Stimulated activated CD4-positive, alpha-beta T cell treated with anti-CD3 and anti-CD28 coated beads, Interleukin-12 subunit alpha, Interleukin-12 subunit beta, amount 100 ng/mL, for 48 hours (primary cell): ENCODE results near the gene PXT1.

Source experiments
- DNase-seq, 3 donors: peaks; one replicate each; pipeline ENCODE4 v3.0.0-alpha.2; 2020; ENCODE audit warnings: low read depth in 2 of 3, low spot score in 1 of 3

Gene PXT1

DNA sequence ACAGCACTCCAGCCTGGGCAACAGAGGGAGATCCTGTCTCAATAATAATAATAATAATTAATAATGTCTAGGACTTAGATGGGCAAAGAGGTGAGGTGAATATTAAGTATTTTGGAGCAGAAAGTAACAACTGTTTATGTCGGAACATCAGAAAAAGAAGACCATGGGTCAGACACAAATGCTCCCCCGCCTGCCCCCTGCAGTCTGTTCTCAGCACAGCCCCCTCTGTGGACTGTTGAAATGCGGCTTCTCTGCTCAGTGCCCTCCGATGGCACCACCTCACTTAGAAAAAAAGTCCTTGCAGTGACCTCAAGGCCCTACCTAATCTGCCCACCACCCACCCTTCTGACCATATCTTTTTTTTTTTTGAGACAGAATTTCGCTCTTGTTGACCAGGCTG, 50.0 kb downstream of the PXT1 start:
- DNase-seq: no peak

DNA sequence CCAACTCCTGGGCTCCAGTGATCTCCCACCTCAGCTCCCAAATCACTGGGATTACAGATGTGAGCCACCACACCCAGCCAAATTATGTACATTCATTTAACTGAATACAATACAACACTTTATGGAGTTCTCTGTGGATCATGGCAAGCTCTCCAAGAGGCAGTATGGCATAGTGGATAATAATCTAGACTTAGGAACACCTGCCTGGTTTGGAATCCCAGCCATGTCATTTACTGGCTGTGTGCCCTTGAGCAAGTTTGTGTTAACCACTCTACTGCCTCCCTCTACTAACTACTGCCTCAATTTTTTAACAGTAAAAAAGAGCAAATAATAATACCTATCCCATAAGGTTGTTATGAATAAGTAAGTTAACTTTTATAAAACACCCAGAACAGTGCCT, 53.3 kb downstream of the PXT1 start:
- no peak for DNase-seq

DNA sequence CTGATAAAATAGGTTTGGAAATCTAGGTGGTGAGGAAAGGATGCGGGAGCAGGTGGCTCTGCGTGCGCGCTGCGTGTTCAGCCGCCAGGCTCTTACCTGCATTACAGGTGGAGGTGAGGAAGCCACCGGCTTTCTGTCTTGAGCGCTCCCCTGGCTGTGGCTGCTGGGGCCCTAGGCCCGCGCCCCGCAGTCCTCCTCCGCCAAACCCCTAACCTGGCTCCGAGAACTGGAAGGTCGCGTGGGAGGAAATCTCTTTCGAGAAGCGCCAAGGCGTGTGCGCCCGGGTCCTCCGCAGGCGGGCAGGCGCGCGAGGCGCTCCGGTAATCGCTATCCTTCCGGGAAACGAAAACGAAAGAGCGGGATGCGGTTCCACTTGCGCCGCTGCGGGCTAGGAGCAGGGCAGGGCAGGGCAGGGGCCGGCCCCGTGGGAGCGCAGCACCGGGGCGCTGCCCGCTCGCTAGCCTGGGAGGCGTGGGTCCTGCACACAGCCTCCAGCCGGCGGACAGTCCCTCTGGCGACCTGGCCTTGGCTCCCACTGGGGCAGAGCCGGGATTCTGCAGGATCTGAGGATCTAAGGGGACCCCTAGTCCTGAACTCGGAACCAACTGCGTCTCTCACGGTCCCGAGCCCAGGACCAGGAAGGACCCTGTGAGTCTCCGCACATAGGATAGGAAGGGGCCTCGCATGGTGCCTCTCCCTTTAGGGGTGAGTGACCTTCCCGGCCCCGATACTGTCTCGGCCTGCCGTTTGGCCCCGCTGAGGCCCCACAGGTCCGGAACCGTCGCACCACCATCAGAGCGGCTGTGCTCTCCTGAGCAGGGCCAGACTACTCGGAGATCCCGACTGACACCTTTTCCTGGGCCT, 55.0 kb downstream of the PXT1 start, which contains the start of gene ETV7:
TSS of gene ETV7 (minus strand) at position 230 of the 864 bp plus-strand sequence. CDS start at position 102, 128 bp downstream.
- peak in 2 of 3 donors; percentile 8 to 12 for DNase-seq

DNA sequence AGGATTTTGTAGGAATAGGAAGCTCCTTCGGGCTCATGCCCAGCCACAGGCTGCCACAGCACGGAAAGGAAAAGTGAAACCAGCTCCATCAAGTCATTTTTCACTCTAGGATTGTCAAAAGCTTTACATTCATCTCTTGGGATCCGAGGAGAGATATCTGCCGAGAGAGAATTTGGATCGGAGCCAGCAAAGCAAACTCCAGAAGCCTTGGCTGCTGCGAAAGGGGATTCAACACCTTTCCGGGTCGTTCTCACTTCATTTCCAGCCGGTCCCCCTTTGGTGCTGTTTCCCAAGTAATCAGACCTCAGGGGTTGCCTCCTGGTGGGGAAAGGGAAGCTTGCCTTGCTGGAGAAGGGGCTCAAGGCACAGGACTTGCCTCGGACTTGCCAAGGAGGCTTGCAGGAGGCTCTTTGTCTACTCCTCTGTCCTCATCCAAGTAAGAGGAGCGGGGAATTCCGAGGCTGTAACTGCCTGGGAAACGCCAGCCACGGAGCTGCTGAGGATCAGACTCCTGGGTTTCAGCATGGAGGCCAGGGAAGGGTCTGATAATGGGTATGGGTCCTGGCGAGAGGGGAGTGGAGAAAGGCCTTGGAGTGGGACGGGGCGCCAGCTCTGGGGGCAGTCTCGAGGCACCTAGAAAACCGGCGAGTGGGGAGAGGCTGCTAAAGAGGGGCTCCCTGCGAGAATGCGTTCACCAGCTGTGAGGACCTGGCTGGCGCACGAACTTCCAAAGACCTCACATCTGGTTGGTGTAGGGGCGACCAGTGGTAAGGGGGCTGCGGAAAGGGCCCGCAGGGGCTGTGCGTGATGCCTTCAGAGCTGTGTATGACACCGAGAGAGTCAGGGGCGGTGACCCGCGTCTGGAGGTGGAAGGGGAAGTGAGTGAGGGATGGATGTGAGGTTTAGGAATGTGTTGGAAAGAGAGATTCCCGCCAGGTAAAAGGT, 55.9 kb downstream of the PXT1 start:
- no peak for DNase-seq

DNA sequence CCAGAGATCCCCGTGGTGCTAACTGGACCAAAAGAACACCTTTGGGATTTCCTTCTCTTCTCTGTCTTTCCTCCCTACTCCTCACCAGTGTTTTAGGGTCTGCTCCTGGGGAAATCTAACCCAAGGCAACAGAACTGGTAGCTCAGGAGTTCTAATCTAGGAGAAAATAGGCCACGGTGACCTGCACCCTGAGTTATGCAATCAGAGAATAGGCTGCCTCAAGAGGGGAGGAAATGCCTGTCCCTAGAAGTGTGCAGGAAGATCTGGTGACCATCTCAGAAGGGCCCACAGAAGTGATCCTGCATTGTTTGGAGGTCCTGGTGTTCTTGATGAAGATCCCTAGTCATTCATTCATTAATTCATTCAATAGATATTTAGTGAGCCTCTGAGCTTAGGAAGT, 58.6 kb downstream of the PXT1 start:
- DNase-seq: no peak

DNA sequence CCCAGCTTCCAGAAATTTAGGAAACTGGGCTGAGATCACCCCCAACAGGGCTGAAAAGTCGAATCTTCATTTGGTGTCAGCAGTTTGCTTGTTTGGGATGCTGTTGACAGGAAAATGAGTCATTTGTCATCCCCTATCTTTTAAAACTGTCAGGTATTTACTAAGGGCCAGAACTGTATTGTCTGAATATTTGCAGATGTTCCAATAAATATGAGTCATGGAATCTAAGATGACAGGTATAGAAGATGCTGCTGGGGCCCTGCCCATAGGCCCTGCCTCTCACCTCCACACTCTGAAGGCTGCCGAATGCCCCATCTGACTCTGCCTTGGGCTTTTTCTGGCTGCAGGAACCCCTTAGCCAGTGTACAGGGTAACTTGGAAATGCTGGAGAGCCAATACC, 59.0 kb downstream of the PXT1 start:
- DNase-seq: no peak

DNA sequence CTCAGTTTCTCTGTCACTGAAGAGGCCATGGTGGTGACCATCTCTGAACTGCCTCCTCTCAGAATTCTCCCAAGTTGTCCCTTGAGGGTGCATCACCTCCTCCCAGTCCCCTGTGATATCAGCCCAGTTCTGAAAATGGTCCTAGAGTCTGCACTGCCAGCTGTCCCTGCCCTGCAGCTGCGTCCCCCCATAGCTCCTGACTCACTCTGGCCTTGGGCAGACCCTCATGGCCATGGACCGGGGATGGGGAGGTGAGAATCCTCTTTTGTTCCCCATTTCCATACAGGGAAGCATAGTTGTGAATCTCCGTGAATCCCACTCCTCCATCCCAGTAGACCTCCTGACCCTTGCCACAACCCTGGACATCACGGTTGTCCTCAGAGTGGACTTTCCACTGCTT, 59.7 kb downstream of the PXT1 start:
- DNase-seq: no peak

DNA sequence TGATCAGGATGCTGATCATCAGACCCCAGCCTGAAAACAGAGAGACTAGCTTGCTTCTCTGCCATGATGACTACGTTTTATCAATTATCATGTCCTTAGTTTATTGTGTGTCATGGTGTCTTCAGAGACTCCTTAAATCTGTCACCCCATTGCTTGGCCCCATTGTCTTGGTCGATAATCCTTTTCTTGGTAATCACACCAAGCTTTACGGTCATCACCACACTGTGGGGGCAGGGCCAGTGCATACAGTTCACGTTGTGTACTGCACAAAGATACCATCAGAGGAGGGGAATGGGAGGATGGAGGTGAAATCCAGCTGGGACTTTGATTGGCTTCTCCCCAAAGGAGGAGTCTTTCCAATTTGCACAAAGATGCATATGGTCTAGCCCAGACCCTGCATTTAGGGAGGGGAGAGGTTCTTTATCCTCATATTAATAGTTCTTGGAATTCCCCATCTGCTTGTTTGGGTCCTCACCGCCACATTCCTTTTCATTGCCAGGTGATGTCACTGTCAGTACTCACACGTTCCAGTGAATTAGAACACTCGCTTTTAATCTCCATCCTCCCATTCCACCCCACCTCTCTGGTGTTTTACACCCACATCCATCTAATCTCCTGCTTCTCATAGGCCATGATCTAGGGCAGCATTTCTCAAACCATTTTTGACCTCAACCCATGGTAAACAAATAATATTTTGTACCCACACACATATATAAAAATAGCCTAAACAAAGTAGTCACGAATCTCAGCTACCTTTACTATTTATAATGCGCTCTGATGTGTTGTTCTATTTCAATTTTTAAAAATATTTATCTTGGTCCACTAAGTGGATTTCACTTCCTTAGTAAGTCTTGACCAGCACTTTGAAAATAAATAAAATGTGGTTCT, 60.9 kb downstream of the PXT1 start:
- DNase-seq: no peak

DNA sequence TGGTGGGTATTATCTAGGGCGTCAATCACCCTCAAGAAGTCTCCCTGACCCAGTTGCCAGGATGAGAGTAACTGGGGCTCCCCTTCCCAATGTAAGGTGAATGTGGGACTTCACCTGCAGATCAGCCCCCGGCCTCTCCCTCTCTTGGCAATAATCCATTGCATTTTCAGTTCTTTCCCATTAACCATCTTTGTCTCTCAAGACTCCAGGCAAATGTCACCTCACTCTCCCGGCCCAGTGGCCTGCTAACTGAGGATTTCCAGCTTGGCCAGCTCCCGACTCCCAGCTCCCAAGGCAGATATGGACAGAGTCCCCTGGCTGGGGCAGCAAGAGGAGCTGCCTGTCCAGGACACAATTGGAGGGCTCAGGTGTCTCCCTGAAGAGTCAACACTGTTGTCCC, 62.5 kb downstream of the PXT1 start:
- no peak for DNase-seq

DNA sequence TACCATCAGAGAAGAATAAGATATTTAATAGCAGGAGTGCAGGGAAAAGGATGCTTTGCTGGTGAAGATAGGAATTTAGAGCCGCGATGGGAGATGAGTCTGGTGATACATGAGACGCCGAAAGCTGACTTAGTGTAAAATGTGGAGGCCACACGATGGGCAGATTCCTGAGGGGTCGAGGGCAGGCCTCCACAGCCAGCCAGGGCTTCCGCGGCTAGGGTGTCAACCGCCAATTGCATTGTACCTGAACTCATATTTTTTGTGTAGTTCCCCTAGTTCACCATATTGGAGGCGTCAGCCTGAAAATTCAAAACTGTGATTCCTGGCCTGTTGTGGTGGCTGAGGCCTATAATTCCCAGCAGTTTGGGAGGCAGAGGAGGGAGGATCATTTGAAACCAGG, 63.7 kb downstream of the PXT1 start:
- no peak for DNase-seq

DNA sequence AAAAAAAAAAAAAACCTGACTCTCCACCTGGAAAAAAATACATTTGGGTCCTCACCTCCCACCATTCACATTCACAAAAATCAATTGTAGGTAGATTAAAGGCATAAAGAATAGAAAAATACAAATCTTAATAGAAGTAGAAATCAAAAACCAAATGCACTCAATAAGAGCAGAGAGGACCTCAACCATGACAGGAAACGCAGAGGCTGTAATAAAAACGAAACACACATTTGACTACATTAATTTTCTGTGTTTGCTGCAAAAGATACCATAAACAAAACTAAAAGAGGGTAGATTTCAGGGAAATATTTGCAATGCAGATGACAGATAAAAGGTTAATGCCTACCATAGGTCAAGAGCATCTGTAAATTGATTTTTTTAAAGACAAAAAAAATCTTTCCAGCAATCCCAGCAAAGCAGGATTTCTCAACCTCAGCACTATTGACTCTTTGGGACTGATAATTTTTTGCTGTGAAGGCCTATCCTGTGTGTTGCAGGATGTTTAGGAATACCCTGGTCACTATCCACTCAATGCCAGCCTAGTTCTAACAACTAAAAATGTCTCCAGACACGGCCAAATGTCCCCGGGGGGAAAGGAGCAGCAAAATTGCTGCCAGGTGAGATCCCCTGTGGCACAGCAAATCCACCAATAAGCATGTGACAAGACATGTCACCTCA, 64.3 kb downstream of the PXT1 start:
- no peak for DNase-seq

DNA sequence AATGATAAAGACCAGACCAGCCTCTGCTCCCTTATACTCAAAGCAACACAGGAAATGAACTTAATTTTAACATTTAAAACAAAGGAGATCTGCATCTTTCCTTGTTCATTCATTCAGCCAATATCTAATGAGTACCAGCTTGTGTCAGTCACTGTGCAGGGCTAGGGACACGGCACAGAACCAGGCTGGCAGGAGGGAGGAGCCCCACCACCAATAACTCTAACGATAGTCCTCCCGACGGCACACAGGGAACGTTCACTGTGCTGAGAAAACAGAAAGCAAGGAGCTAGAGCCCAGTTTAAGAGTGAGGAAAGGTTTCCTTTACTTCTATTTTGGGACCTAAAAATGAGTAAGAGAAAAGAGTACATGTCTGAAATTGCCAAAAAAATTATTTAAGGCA, 65.1 kb downstream of the PXT1 start:
- DNase-seq: no peak

DNA sequence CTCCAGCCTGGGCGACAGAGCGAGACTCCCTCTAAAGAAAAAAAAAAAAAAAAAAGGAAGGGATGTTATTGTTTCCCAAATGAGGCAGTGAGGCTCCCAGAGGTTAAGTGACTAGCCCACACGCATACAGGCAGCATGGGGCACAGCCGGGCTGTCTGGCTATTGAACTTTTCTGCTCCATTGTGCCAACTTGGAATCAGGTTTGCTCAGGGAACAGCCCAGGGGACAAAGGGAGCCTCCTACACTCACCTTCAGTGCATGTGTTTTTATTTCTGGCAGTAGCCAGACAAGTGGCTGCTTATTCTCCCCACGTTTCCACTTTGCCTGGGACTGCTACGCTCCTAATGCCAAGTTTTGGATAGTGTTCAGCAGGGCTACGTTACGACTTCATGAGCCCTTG, 65.9 kb downstream of the PXT1 start:
- DNase-seq: no peak

DNA sequence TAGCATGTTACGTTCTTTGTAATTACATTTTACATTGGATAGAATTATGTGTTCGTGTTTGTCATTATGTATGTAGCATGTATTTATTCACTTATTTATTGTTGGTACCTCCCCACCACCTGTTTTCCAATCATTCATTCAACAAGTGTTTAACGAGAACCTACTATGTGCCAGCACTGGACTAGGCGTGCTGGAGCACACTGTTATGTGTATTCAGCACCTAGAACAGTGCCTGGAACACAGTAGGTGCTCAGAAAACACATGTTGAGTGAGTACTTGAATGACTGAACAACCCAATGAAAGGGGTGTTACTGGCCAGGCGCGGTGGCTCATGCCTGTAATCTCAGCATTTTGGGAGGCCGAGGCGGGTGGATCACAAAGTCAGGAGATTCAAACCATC, 66.5 kb downstream of the PXT1 start:
- no peak for DNase-seq

DNA sequence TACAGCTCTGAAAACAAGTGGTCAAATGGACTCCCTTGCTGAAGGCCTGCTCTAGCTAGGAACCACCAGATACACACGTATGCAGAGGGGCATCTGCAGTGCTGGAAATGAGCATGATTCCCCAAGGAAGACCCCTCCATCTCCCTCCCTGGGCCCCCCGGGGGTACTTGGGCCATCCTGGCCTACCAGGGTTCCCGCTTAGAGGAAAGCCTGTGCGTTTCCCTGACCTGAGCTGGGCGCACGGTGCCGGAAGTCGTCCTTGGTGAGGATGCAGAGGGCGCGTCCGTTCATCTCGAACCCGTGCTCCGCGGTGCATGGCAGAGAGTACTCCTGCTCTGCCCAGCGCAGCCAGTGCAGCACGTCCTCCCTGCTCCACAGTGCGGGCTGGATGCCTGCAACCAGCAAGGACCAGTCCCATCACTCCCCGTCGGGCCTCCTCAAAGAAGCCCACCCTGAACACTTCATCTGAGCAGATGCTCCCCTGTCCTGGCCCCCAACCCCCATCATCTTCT, 67.0 kb downstream of the PXT1 start:
- DNase-seq: no peak

DNA sequence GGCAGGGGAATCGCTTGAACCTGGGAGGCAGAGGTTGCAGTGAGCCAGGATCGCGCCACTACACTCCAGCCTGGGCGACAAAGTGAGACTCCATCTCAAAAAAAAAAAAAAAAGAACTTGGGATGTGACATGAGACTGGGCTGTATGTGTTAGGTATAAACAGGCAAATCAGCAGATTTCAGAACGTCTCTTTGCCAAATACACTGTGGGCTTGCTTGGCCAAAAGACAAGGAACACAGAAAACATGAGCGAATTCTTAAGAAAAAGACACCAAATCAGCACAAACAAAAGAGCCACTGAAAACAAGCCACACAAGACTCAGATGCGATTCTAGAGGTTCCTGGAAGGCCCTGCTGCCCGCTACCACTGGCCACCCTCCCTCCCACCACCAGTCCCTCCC, 67.7 kb downstream of the PXT1 start:
- no peak for DNase-seq

DNA sequence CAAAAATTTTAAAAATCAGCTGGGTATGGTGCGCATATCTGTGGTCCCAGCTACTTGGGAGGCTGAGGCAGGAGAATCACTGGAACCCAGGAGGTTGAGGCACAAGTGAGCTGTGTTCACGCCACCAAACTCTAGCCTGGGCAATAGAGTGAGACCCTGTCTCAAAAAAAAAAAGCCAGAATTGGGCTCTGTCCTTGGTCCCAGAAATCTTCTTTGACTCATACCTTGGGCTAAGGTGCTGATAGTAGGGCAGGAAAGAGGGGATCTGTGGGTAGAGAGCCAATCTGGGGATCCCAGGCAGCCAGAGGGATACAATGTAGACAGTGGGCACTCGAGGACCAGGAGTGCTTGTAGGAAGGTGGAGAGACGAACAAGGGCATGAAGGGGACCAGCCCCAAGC, 68.5 kb downstream of the PXT1 start:
- DNase-seq: no peak

DNA sequence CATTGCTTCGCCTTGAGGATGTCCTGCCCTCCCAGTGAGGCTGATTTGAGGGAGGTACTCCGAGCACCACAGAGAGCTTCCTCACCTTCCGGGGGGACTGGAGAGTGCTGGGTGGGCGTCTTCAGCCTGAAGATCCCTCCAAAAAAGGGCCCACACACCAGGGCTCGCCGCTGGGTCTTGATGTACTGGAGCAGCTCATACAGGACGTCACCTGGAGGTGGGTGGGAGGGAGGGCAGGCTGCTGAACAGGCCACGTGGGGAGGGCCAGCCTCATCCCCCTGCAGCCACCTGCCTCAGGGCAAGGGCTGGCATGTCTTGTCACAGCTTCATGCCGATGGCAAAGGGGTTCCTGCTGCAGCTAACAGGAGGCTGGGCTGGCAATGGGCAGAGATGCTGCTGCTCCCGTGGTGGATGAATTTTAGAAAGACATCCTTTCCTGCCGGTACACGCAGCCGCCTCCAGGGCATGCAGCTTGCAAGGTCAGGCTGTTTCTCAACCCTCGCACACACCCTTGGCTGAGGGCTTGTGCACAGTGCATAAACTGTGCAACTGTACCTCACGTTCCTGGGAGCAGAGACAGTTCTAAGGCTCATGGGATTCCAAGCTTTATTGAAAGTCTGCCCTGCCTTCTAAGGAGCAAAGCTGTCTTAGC, 69.2 kb downstream of the PXT1 start:
- no peak for DNase-seq

DNA sequence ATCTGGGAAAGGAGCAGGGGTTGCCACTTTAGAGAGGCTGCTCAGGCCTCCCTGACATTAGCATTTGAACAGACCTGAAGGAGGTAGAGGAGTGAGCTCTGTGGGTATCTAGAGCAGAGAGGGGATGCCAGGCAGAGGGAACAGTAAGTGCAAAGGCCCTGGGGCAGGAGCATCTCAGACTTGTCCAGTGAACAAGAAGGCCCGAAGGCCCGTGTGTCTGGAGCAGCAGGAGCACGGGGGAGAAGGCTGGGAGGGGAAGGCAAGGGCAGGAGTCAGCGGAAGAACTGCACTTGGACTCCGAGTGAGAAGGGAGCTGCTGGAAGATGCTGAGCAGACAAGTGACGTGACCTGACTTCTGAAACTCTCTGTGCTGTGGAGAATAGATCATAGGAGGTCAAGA, 70.6 kb downstream of the PXT1 start:
- DNase-seq: no peak

DNA sequence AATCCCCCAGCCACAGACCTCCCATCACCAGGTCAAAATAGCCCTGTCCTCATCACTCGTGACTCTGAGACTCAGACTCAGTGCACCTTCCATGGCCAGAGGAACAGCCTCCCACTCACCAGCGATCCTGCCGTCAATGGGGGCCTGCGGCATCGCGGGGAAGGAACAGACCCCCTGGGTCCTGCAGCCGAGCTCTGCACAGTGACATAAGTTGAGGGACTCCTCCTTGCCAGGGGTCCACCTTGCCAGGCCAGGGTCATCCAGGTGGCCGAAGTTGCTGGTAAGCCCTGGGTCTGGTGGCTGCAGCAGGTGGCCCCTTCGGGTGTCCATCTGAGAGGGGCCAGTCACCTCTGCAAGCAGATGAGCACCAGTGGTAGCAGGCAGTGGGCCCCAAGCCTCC, 71.4 kb downstream of the PXT1 start:
- no peak for DNase-seq
